ENCODE results near the gene MNAT1.

MNAT1 gene

DNA sequence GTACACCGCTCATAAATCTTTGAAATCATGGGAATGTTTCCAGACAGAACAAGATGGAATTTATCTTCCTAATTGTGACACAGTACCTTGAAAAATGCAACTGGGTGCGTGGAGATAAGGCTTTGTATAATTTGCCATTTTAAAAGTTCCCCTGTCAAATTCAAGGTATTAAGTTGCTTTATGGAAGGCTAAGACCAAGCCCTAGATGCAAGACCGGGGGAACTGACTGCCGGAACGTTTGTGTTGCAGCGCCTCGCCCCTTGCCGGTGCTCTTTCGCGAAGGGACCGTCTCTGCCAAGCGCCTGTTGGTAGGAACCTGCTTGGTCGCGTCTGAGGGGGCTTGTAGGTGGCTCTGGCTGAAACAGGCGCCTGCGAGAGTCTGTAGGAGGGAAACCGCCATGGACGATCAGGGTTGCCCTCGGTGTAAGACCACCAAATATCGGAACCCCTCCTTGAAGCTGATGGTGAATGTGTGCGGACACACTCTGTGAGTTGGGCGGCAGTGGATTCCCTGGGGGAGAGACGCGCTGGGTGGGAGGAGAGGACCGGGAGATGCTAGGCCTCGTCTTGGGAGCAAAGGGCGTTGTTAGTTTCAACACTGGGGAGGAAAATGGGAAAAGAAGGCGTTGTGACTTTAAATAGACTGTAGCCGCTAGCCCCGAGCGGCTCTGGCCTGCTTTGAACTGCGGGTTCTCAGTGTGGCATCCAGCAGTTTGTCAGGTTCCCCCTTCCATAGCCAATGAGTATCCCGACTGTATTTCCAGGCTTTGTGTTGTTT lies at the start of gene MNAT1:
Gene MNAT1, plus strand, starts transcription at position 297 of the 778 bp plus-strand sequence. Its CDS starts 102 bp downstream, at position 399.
- DNase-seq (ENCODE audit: low read depth): peak; percentile 92
- peak within 1 kb of the TSS; percentile 83 for H3K4me3 ChIP-seq (replicated peaks; ENCODE audit: low read depth, low read length)
- TF ChIP-seq, protein P1, sequence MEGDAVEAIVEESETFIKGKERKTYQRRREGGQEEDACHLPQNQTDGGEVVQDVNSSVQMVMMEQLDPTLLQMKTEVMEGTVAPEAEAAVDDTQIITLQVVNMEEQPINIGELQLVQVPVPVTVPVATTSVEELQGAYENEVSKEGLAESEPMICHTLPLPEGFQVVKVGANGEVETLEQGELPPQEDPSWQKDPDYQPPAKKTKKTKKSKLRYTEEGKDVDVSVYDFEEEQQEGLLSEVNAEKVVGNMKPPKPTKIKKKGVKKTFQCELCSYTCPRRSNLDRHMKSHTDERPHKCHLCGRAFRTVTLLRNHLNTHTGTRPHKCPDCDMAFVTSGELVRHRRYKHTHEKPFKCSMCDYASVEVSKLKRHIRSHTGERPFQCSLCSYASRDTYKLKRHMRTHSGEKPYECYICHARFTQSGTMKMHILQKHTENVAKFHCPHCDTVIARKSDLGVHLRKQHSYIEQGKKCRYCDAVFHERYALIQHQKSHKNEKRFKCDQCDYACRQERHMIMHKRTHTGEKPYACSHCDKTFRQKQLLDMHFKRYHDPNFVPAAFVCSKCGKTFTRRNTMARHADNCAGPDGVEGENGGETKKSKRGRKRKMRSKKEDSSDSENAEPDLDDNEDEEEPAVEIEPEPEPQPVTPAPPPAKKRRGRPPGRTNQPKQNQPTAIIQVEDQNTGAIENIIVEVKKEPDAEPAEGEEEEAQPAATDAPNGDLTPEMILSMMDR (IDR thresholded peaks at IDR 0.05; ENCODE audit: low read length, missing control alignments): peak; percentile 6

DNA sequence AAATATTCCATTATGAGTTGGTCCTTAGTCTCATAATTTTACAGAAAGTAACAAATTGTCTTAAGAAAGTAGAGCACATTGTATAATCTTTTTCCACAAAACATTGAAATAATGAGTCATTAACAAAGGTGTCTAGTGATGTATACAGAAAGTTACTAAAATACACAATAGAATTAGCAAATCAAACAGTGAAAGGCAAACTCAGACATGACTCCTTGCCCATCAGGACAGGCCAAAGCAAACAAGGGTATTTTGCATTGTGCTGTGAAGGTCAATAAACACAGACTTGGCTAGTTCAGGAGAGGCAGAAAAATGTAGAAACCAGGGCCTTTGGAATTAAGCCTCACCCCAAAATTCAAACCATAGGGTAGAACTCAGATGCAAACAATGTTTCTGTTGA lies 47.7 kb upstream of the MNAT1 start:
- DNase-seq (ENCODE audit: low read depth): no peak
- TF ChIP-seq, protein P1 (IDR thresholded peaks at IDR 0.05; ENCODE audit: low read length, missing control alignments): no peak
- H3K4me3 ChIP-seq (replicated peaks; ENCODE audit: low read depth, low read length): no peak overlapping the region

DNA sequence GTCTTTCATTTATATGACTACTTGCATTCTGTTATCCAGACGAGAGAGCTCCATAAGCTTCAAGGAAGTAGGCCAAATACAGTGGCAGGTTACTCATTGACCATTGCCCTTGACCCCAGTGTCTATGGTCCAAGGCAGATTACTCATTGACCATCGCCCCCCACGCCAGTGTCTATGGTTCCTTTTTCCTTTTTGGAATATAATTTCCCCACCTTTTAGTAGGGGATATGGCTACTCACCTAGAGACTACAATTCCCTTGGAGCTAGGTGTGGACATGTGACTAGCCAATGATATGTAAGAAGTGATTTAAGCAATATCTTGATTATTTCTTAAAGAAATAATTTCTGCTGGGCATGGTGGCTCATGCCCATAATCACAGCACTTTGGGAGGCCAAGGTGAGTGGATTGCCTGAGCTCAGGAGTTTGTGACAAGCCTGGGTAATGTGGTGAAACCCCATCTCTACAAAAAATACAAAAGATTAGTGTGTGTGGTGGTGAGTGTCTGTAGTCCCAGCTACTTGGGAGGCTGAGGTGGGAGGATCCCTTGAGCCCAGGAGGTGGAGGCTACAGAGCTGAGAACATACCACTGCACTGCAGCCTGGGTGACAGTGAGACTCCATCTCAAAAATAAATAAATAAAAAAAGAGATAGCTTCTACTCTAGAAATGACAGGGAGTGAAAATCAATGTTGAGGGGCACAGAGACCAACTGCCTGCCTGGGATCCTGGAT lies 43.0 kb upstream of the MNAT1 start:
- TF ChIP-seq, protein P1 (IDR thresholded peaks at IDR 0.05; ENCODE audit: low read length, missing control alignments): no peak
- DNase-seq (ENCODE audit: low read depth): no peak
- no peak overlapping the region for H3K4me3 ChIP-seq (replicated peaks; ENCODE audit: low read depth, low read length)

DNA sequence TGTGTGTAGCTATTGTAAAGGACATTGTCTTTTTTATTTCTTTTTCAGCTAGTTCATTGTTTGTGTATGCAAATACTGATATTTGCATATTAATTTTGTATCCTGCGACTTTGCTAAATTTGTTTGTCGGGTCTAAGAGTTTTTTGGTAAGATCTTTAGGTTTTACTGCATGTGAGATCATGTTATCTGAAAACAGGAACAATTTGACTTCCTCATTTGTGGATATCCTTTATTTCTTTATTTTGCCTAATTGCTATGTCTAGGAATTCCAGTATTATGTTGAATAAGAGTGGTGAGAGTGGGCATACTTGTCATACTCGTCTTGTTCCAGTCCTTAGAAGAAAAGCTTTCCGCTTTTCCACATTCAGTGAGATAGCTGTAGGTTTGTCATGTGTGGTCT lies 39.2 kb upstream of the MNAT1 start:
- TF ChIP-seq, protein P1 (IDR thresholded peaks at IDR 0.05; ENCODE audit: low read length, missing control alignments): no peak
- DNase-seq (ENCODE audit: low read depth): no peak
- H3K4me3 ChIP-seq (replicated peaks; ENCODE audit: low read depth, low read length): no peak overlapping the region

DNA sequence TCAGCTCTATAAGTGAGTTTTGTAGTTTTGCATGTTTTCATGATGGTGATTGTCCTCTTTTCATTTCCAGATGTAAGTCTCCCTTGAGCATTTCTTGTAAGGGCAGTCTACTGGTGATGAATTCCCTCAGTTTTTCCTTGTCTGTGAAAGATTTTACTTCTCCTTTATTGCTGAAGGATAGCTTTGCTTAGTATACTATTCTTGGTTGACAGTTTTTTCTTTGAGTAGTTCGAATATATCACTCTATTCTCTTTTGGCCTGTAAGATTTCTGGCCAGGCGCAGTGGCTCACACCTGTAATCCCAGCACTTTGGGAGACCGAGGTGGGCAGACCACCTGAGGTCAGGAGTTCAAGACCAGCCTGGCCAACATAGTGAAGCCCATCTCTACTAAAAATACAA lies 34.0 kb upstream of the MNAT1 start:
- no peak for DNase-seq (ENCODE audit: low read depth)
- no peak overlapping the region for H3K4me3 ChIP-seq (replicated peaks; ENCODE audit: low read depth, low read length)
- TF ChIP-seq, protein P1 (IDR thresholded peaks at IDR 0.05; ENCODE audit: low read length, missing control alignments): no peak

DNA sequence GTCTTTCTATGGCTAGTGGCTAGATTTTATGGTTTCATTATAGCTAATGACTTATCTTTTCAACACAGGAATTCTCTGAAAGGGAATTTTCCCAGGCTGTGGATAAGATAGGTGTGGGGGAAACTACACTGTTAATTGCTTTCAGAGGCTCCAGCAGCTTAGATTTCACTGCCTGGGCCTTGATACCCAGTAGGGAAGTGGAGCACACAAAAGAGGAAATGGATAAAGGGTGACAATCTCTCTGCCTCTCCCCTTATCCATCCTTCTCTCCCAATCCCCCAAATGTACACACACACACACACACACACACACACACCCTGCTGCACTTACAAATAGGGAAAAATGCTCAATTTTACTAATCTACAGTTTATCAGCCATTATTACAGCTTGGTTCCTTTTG lies 29.5 kb upstream of the MNAT1 start:
- no peak for DNase-seq (ENCODE audit: low read depth)
- no peak overlapping the region for H3K4me3 ChIP-seq (replicated peaks; ENCODE audit: low read depth, low read length)

More for the DNA sequence above, 29.5 kb upstream of the MNAT1 start:
- TF ChIP-seq, protein P1 (IDR thresholded peaks at IDR 0.05; ENCODE audit: low read length, missing control alignments): no peak
